H1 (cell line): Measurements from ENCODE around the gene FOXI1. TPM values are rescaled to one million over a fixed set of nuclear protein-coding genes. Genes with fewer than 3 reads are reported as not detected.

Source experiments
- CTCF ChIA-PET: fragments of 300-600 bp; sonication (Branson Sonifier 250); formaldehyde crosslinking; loops from one replicate; lab custom pipeline; 2021; ENCODE audit not compliant: partially characterized antibody; lab: Charles Lee
- POLR2A ChIA-PET: fragments of 300-600 bp; sonication (Branson Sonifier 250); formaldehyde crosslinking; loops from one replicate; lab custom pipeline; 2021; ENCODE audit warnings: inconsistent platforms; ENCODE audit not compliant: partially characterized antibody; lab: Charles Lee
- DNase-seq, 2 experiments: peaks; one replicate each; pipeline versions ENCODE4 v3.0.0 to v3.0.0-alpha.2; 2010 to 2022; ENCODE audit warnings: low spot score in 2 of 2, low read depth in 1 of 2, mixed read lengths in 1 of 2
- FAIRE-seq: peaks from 2 replicates; lab custom pipeline; 2011; peaks lifted over from hg19 to GRCh38; lab: Jason Lieb, UNC
- H2AFZ ChIP-seq: 2 replicates; pipeline ENCODE4 v1.8.1; 2012; ENCODE audit warnings: low read length, inconsistent platforms
- H2AK5ac ChIP-seq: 2 replicates; pipeline ENCODE4 v1.6.1; 2013; ENCODE audit warnings: low read depth, low read length
- H2BK120ac ChIP-seq: replicated peaks from 2 replicates; pipeline ENCODE3; 2013; ENCODE audit warnings: low read depth, low read length, inconsistent platforms
- H2BK12ac ChIP-seq: 2 replicates; pipeline ENCODE4 v1.6.1; 2013; ENCODE audit warnings: low read depth, low read length
- H2BK15ac ChIP-seq: 2 replicates; pipeline ENCODE4 v1.6.1; 2013; ENCODE audit warnings: low read length
- H2BK20ac ChIP-seq: 2 replicates; pipeline ENCODE4 v1.6.1; 2013; ENCODE audit warnings: low read length
- H2BK5ac ChIP-seq: 2 replicates; pipeline ENCODE4 v1.6.1; 2013; ENCODE audit warnings: low read depth, low read length
- H3K14ac ChIP-seq: 2 replicates; pipeline ENCODE4 v1.6.1; 2013; ENCODE audit warnings: inconsistent platforms; ENCODE audit not compliant: insufficient read length
- H3K18ac ChIP-seq: 2 replicates; pipeline ENCODE4 v1.6.1; 2013; ENCODE audit warnings: low read length; ENCODE audit errors: extremely low read depth
- H3K23ac ChIP-seq: 2 replicates; pipeline ENCODE4 v1.6.1; 2013; ENCODE audit warnings: inconsistent platforms; ENCODE audit not compliant: insufficient read length
- H3K23me2 ChIP-seq: 2 replicates; pipeline ENCODE4 v1.6.1; 2013; ENCODE audit warnings: low read depth, low read length
- H3K27ac ChIP-seq: 2 replicates; pipeline ENCODE4 v1.6.1; 2011; ENCODE audit warnings: low read depth, low read length, inconsistent platforms
- H3K27me3 ChIP-seq, 4 experiments: replicated peaks in 1 of 4; 1 replicate in 1 of 4; 2 replicates in 3 of 4; pipeline versions ENCODE4 v1.6.1 to v1.8.1; 2011 to 2013; ENCODE audit warnings: low read length in 3 of 4, mild to moderate bottlenecking in 3 of 4, inconsistent platforms in 2 of 4, mixed read lengths in 2 of 4, moderate library complexity in 1 of 4; ENCODE audit not compliant: control insufficient read depth in 3 of 4, insufficient read depth in 3 of 4; ENCODE audit errors: extremely low read depth in 1 of 4
- H3K36me3 ChIP-seq, 4 experiments: 2 replicates each; pipeline versions ENCODE4 v1.6.1 to v1.8.1; 2011 to 2013; ENCODE audit warnings: mild to moderate bottlenecking in 4 of 4, low read length in 3 of 4, moderate library complexity in 2 of 4, control low read depth in 1 of 4, inconsistent platforms in 1 of 4; ENCODE audit not compliant: insufficient read depth in 4 of 4, control insufficient read depth in 2 of 4
- H3K4ac ChIP-seq: replicated peaks from 2 replicates; pipeline ENCODE3; 2013; ENCODE audit warnings: low read length, low read depth, mixed read lengths, inconsistent platforms; ENCODE audit not compliant: insufficient read length
- H3K4me1 ChIP-seq, 4 experiments: replicated peaks in 1 of 4; 1 replicate in 1 of 4; 2 replicates in 3 of 4; pipeline versions ENCODE4 v1.6.1 to v1.8.1; 2011 to 2013; ENCODE audit warnings: low read length in 3 of 4, inconsistent platforms in 2 of 4, mixed read lengths in 1 of 4; ENCODE audit not compliant: insufficient read depth in 4 of 4, control insufficient read depth in 3 of 4
- H3K4me2 ChIP-seq, 2 experiments: 2 replicates each; pipeline versions ENCODE4 v1.6.1 to v1.8.1; 2011 to 2013; ENCODE audit warnings: low read depth in 2 of 2, low read length in 2 of 2, control low read depth in 1 of 2, inconsistent platforms in 1 of 2, mild to moderate bottlenecking in 1 of 2; ENCODE audit not compliant: insufficient read depth in 1 of 2
- H3K4me3 ChIP-seq, 4 experiments: fragments of 200-600, 300-600 bp in 1 of 4; sonication (generic), shearing (Covaris generic), sonication (Bioruptor Twin) in 1 of 4; 2 replicates each; pipeline versions ENCODE4 v1.5.1 to v1.8.1; 2011 to 2016; ENCODE audit warnings: low read length in 4 of 4, low read depth in 3 of 4, control low read depth in 2 of 4, inconsistent platforms in 2 of 4, mild to moderate bottlenecking in 2 of 4, mixed read lengths in 1 of 4, moderate library complexity in 1 of 4; ENCODE audit not compliant: insufficient read depth in 2 of 4; ENCODE audit errors: extremely low read depth in 1 of 4
- H3K56ac ChIP-seq: replicated peaks from 2 replicates; pipeline ENCODE3; 2013; ENCODE audit warnings: low read depth, mild to moderate bottlenecking, mixed read lengths, low read length, inconsistent platforms; ENCODE audit not compliant: insufficient read length
- H3K79me1 ChIP-seq: 2 replicates; pipeline ENCODE4 v1.6.1; 2013; ENCODE audit warnings: low read depth, low read length, control low read depth
- H3K79me2 ChIP-seq, 2 experiments: 2 replicates each; pipeline versions ENCODE4 v1.6.1 to v1.8.1; 2012 to 2013; ENCODE audit warnings: low read length in 2 of 2, mild to moderate bottlenecking in 2 of 2, inconsistent platforms in 1 of 2; ENCODE audit not compliant: insufficient read depth in 2 of 2, control insufficient read depth in 1 of 2
- H3K9ac ChIP-seq, 4 experiments: replicated peaks in 1 of 4; 1 replicate in 1 of 4; 2 replicates in 3 of 4; pipeline versions ENCODE4 v1.6.1 to v1.8.1; 2011 to 2013; ENCODE audit warnings: low read depth in 3 of 4, low read length in 3 of 4, control low read depth in 2 of 4, mild to moderate bottlenecking in 2 of 4, moderate library complexity in 2 of 4, inconsistent platforms in 1 of 4; ENCODE audit errors: extremely low read depth in 1 of 4
- H3K9me3 ChIP-seq, 2 experiments: 2 replicates each; pipeline versions ENCODE4 v1.6.1 to v1.8.1; 2012 to 2013; ENCODE audit warnings: mild to moderate bottlenecking in 2 of 2, moderate library complexity in 2 of 2, control low read depth in 1 of 2, inconsistent platforms in 1 of 2, low read depth in 1 of 2, low read length in 1 of 2, mixed read lengths in 1 of 2; ENCODE audit not compliant: insufficient read depth in 2 of 2
- H4K20me1 ChIP-seq, 2 experiments: replicated peaks in 1 of 2; 2 replicates each; pipeline versions ENCODE3 to v1.8.1; 2011 to 2013; ENCODE audit warnings: inconsistent platforms in 2 of 2, low read length in 2 of 2, mild to moderate bottlenecking in 1 of 2; ENCODE audit not compliant: insufficient read depth in 2 of 2, control insufficient read depth in 1 of 2
- H4K5ac ChIP-seq: 2 replicates; pipeline ENCODE4 v1.6.1; 2013; ENCODE audit warnings: low read length, low read depth, mixed read lengths, inconsistent platforms; ENCODE audit not compliant: insufficient read length
- H4K8ac ChIP-seq: 2 replicates; pipeline ENCODE4 v1.8.0; 2013; ENCODE audit warnings: mild to moderate bottlenecking, moderate library complexity, low read length, inconsistent platforms; ENCODE audit not compliant: insufficient read depth; ENCODE audit errors: extremely low read depth
- H4K91ac ChIP-seq: replicated peaks from 2 replicates; pipeline ENCODE3; 2013; ENCODE audit warnings: low read length, mixed read lengths, inconsistent platforms; ENCODE audit not compliant: insufficient read length
- CHD2 ChIP-seq: IDR thresholded peaks from 2 replicates; pipeline ENCODE4 v1.6.1; 2012; ENCODE audit warnings: low read length, improper control_type of control experiment
- JUN ChIP-seq: IDR thresholded peaks from 2 replicates; pipeline ENCODE4 v1.6.1; 2011; ENCODE audit warnings: low read depth, mild to moderate bottlenecking, improper control_type of control experiment, low read length
- SP1 ChIP-seq: IDR thresholded peaks from 2 replicates; pipeline ENCODE4 v1.6.1; 2011; ENCODE audit warnings: low read depth, low read length
- SUZ12 ChIP-seq: fragments of 200-600 bp; sonication (generic); IDR thresholded peaks from 2 replicates; pipeline ENCODE4 v1.6.1; 2012; ENCODE audit warnings: mild to moderate bottlenecking, inconsistent platforms, low read length, moderate library complexity, mixed read lengths
- WGBS, 2 experiments: shearing (Covaris generic) in 1 of 2; methylation state at CpG; one replicate each; pipeline versions ENCODE4 v1.1.6 to v1.1.7; 2013 to 2015; ENCODE audit warnings: low lambda C conversion rate in 2 of 2, mixed read lengths in 2 of 2, inconsistent platforms in 1 of 2, low coverage in 1 of 2, missing lambda C conversion rate in 1 of 2; ENCODE audit not compliant: insufficient replicate concordance in 2 of 2, insufficient coverage in 1 of 2, insufficient read length in 1 of 2; ENCODE audit errors: extremely low coverage in 1 of 2, missing lambda C conversion rate in 1 of 2; 5-methylcytosine and 5-hydroxymethylcytosine counted together
- polyA plus RNA-seq, 7 experiments: library from polyadenylated mRNA; depleted of rRNA in 3 of 7; stranded (reverse) in 5 of 7; unstranded in 2 of 7; fragments of >200 nt in 5 of 7; fragments of 200-250 nt in 2 of 7; gene quantifications; 1 replicate in 5 of 7; 2 replicates in 1 of 7; 4 replicates in 1 of 7; pipeline versions ENCODE4 v1.2.1 to v1.2.3, GENCODE V29; 2011 to 2013; ENCODE audit warnings: missing spikeins in 2 of 7, mixed read lengths in 2 of 7
- total RNA-seq: library from RNA; stranded (reverse); fragmentation: NEBNext Ultra II Directional; extraction: Animal tissue kit (Norgen Biotek cat#: 25700); gene quantifications from 2 replicates; pipeline ENCODE4 v1.2.1, GENCODE V29; 2021

FOXI1 gene
- total and polyA plus RNA-seq, 2 of the 8 experiments (the other 6 are each of a cell fraction or from before 2014, with no cell fraction given): not detected

GRCh38 chr5:170126626-170127025, 20.9 kb downstream of the FOXI1 start:
- Histone ChIP-seq H3K4me1 (no peaks in the 10 kb centered on the region), H3K23ac (no peak overlapping the region), H2BK20ac (no peak overlapping the region), H3K79me2 (no peaks in the 10 kb centered on the region), H3K79me1 (no peaks in the 10 kb centered on the region), H4K8ac (no peak overlapping the region), H2AFZ (no peak overlapping the region), H2BK120ac (no peak overlapping the region), H3K4me2 (no peak overlapping the region), H3K27me3 (no peaks in the 10 kb centered on the region), H4K5ac (no peak overlapping the region), H2BK15ac (no peak overlapping the region), H2BK5ac (no peak overlapping the region), H3K27ac (no peak overlapping the region), H3K9me3 (no peaks in the 10 kb centered on the region), H4K91ac (no peak overlapping the region), H3K36me3 (no peaks in the 10 kb centered on the region; a peak in 1 of 8 replicates), H3K14ac (no peak overlapping the region), H3K4ac (no peak overlapping the region), H3K9ac (no peak overlapping the region), H3K23me2 (no peaks in the 10 kb centered on the region), H3K56ac (no peak overlapping the region), H4K20me1 (no peaks in the 10 kb centered on the region), H3K4me3 (no peak overlapping the region), H2BK12ac (no peak overlapping the region), H2AK5ac (no peak overlapping the region), H3K18ac (no peak overlapping the region)
- ChIA-PET POLR2A (no interaction called here), CTCF (interaction anchor here (0.7 kb wide), 1 partner anchor 11 kb away, joined by 3 read pairs; no protein-coding TSS in a partner anchor)
- WGBS, 2 experiments: 85% methylated on average over 1 of the region's 1 CpG; no CpG with 5 or more reads in 1 of the 2 experiments
- DNase-seq (no peak), FAIRE-seq (no peak)
- no peak for TF ChIP-seq CHD2
- no peak for TF ChIP-seq SUZ12
- TF ChIP-seq SP1: no peak
- no peak for TF ChIP-seq JUN
